Loucy (cell line): ENCODE measurements around the gene CAAP1.

Source experiments
- EZH2phosphoT487 ChIP-seq: fragments of 200-600 bp; IDR thresholded peaks from 2 replicates; pipeline ENCODE4 v1.6.1; 2018; ENCODE audit warnings: antibody characterized with exemption, mild to moderate bottlenecking, moderate library complexity, borderline replicate concordance
- TF ChIP-seq, protein P1 (sequence below): fragments of 200-600 bp; sonication (generic); conservative IDR thresholded peaks from 2 replicates; pipeline ENCODE4 v1.5.1; 2014; ENCODE audit warnings: mild to moderate bottlenecking, antibody characterized with exemption, low read length

- TF ChIP-seq, protein P1, sequence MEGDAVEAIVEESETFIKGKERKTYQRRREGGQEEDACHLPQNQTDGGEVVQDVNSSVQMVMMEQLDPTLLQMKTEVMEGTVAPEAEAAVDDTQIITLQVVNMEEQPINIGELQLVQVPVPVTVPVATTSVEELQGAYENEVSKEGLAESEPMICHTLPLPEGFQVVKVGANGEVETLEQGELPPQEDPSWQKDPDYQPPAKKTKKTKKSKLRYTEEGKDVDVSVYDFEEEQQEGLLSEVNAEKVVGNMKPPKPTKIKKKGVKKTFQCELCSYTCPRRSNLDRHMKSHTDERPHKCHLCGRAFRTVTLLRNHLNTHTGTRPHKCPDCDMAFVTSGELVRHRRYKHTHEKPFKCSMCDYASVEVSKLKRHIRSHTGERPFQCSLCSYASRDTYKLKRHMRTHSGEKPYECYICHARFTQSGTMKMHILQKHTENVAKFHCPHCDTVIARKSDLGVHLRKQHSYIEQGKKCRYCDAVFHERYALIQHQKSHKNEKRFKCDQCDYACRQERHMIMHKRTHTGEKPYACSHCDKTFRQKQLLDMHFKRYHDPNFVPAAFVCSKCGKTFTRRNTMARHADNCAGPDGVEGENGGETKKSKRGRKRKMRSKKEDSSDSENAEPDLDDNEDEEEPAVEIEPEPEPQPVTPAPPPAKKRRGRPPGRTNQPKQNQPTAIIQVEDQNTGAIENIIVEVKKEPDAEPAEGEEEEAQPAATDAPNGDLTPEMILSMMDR, result no peak
- no peak for TF ChIP-seq EZH2phosphoT487
These were observed 22.3 kb downstream of the CAAP1 start for GRCh38 chr9:26870292-26870691.
